GM12892 (cell line): ENCODE measurements around the gene TNFRSF1B.

Experiments
- DNase-seq: peaks from one replicate; pipeline ENCODE4 v3.0.0; 2011; ENCODE audit not compliant: insufficient read length
- FAIRE-seq: peaks from 2 replicates; lab custom pipeline; 2011; peaks lifted over from hg19 to GRCh38; lab: Jason Lieb, UNC
- POLR2A ChIP-seq: IDR thresholded peaks from 2 replicates; pipeline ENCODE4 v1.6.1; 2011; ENCODE audit warnings: low read depth, low read length, control low read depth
- POLR2AphosphoS5 ChIP-seq: IDR thresholded peaks from 2 replicates; pipeline ENCODE4 v1.6.1; 2011; ENCODE audit warnings: low read depth, low read length, control low read depth
- TAF1 ChIP-seq: IDR thresholded peaks from 2 replicates; pipeline ENCODE4 v1.6.1; 2011; ENCODE audit warnings: low read depth, mild to moderate bottlenecking, control low read depth, low read length, borderline replicate concordance

The TNFRSF1B gene

GRCh38 chr1:12245733-12246132 lies 78.9 kb downstream of the TNFRSF1B start:
- FAIRE-seq, result no peak
- TF ChIP-seq TAF1 (no peak), POLR2A (no peak), POLR2AphosphoS5 (no peak)
- DNase-seq, result no peak

- no peak for TF ChIP-seq POLR2AphosphoS5
- TF ChIP-seq TAF1, result no peak
- TF ChIP-seq POLR2A, result no peak
- no peak for DNase-seq
- no peak for FAIRE-seq
Measured at GRCh38 chr1:12246584-12246983, 79.8 kb downstream of the TNFRSF1B start.

GRCh38 chr1:12249181-12249580 lies 82.4 kb downstream of the TNFRSF1B start:
- no peak for FAIRE-seq
- TF ChIP-seq POLR2AphosphoS5, result no peak
- TF ChIP-seq TAF1, result no peak
- no peak for TF ChIP-seq POLR2A
- DNase-seq, result no peak

- no peak for FAIRE-seq
- TF ChIP-seq TAF1 (no peak), POLR2AphosphoS5 (no peak), POLR2A (no peak)
- no peak for DNase-seq
Measured at GRCh38 chr1:12249748-12250147, 83.0 kb downstream of the TNFRSF1B start.

GRCh38 chr1:12251442-12251841 lies 84.7 kb downstream of the TNFRSF1B start:
- TF ChIP-seq POLR2AphosphoS5 (no peak), TAF1 (no peak), POLR2A (no peak)
- FAIRE-seq (no peak), DNase-seq (no peak)

GRCh38 chr1:12255913-12256312 lies 89.1 kb downstream of the TNFRSF1B start:
- DNase-seq, result no peak
- no peak for FAIRE-seq
- TF ChIP-seq POLR2AphosphoS5 (no peak), POLR2A (no peak), TAF1 (no peak)

GRCh38 chr1:12258272-12258671 lies 91.5 kb downstream of the TNFRSF1B start:
- FAIRE-seq (no peak), DNase-seq (no peak)
- TF ChIP-seq POLR2AphosphoS5 (no peak), POLR2A (no peak), TAF1 (no peak)
